ENCODE measurements around the gene CST1. TPM values are rescaled to one million over a fixed set of nuclear protein-coding genes. Genes with fewer than 3 reads are reported as not detected.
"Not testable (repeated sequence)": the region's sequence is repeated elsewhere in the genome, so short reads cannot be mapped to it uniquely, and the experiment has no call there.

The CST1 gene
- total RNA-seq, 1 donor from 2014 or later, result 1.6 TPM

GRCh38 chr20:23753194-23753548, 2.4 kb upstream of the CST1 start:
- peaks cover 30% of the 10 kb centered on the region for H3K4me1 Mint-ChIP-seq (ENCODE audit: low read depth)
- H3K36me3 Mint-ChIP-seq (ENCODE audit: insufficient read depth), result no peaks in the 10 kb centered on the region
- no peak for DNase-seq (ENCODE audit: low spot score, unreplicated experiment)
- H3K27me3 Mint-ChIP-seq, result peaks cover 5% of the 10 kb centered on the region
- TF ChIP-seq, protein P1, sequence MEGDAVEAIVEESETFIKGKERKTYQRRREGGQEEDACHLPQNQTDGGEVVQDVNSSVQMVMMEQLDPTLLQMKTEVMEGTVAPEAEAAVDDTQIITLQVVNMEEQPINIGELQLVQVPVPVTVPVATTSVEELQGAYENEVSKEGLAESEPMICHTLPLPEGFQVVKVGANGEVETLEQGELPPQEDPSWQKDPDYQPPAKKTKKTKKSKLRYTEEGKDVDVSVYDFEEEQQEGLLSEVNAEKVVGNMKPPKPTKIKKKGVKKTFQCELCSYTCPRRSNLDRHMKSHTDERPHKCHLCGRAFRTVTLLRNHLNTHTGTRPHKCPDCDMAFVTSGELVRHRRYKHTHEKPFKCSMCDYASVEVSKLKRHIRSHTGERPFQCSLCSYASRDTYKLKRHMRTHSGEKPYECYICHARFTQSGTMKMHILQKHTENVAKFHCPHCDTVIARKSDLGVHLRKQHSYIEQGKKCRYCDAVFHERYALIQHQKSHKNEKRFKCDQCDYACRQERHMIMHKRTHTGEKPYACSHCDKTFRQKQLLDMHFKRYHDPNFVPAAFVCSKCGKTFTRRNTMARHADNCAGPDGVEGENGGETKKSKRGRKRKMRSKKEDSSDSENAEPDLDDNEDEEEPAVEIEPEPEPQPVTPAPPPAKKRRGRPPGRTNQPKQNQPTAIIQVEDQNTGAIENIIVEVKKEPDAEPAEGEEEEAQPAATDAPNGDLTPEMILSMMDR (IDR thresholded peaks at IDR 0.05; ENCODE audit: unreplicated experiment), result no peak
- H3K27ac Mint-ChIP-seq, result no peak overlapping the region
- H3K4me3 Mint-ChIP-seq (ENCODE audit: low read depth), result no peak overlapping the region
- no peaks in the 10 kb centered on the region for H3K9me3 Mint-ChIP-seq (ENCODE audit: low read depth)

GRCh38 chr20:23752481-23753193, 1.9 kb upstream of the CST1 start:
- Mint-ChIP-seq H3K4me1 (ENCODE audit: low read depth) (peaks cover 27% of the 10 kb centered on the region), H3K4me3 (ENCODE audit: low read depth) (no peak overlapping the region), H3K27me3 (peaks cover 5% of the 10 kb centered on the region), H3K36me3 (ENCODE audit: insufficient read depth) (no peaks in the 10 kb centered on the region), H3K27ac (no peak overlapping the region), H3K9me3 (ENCODE audit: low read depth) (no peaks in the 10 kb centered on the region)
- DNase-seq (ENCODE audit: low spot score, unreplicated experiment), result no peak
- TF ChIP-seq, protein P1 (IDR thresholded peaks at IDR 0.05; ENCODE audit: unreplicated experiment), result no peak

DNA sequence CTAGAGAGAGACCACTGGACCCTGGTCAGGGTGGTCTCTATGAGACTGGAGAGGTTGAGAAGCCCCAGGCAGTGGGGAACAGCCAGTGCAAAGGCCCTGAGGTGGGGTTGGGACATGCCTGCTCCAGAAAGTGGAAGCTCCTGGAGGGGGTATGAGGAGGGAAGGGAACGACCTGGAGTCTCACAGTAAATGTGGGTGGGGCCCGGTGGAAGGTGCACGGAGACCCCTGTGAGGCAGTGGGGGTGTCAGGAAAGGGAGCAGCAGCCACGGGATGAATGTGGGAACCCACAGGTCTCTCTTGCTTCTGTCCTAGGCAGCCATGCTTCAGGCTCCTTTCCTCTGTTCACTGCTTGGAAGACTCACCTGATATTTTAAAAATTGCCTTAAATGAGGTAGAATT, 1.3 kb upstream of the CST1 start:
- peaks cover 21% of the 10 kb centered on the region for H3K4me1 Mint-ChIP-seq (ENCODE audit: low read depth)
- DNase-seq (ENCODE audit: low spot score, unreplicated experiment), result no peak
- no peaks in the 10 kb centered on the region for H3K36me3 Mint-ChIP-seq (ENCODE audit: insufficient read depth)

DNA sequence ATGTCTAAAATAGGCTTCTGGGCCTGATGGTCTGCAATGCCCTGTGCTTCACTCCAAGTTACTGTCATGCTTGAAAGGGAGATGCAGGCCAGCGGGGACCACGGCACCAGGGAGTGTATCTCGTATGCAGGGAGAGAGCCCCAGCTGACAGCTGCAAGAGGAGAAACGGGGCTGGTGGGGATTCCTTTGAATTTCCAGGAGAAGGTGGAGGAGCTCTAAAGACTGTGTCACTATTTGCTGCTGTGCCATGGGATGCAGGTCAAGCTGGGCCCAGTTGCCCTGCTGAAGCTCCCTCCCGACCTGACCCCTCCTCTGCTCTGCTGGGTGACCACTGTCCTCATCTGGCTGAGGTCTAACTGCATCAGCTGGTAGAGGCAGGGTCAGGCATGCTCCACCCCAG, 989 bp downstream of the CST1 start:
- H3K27me3 Mint-ChIP-seq, result peaks cover 15% of the 10 kb centered on the region

More for the DNA sequence above, 1.3 kb upstream of the CST1 start:
- no peak overlapping the region for H3K4me3 Mint-ChIP-seq (ENCODE audit: low read depth)
- peaks cover 5% of the 10 kb centered on the region for H3K27me3 Mint-ChIP-seq
- TF ChIP-seq, protein P1 (IDR thresholded peaks at IDR 0.05; ENCODE audit: unreplicated experiment), result no peak
- no peaks in the 10 kb centered on the region for H3K9me3 Mint-ChIP-seq (ENCODE audit: low read depth)
- no peak overlapping the region for H3K27ac Mint-ChIP-seq

GRCh38 chr20:23748975-23749374, 1.8 kb downstream of the CST1 start:
- not testable (repeated sequence) for H3K4me3 Mint-ChIP-seq (ENCODE audit: low read depth); H3K27ac Mint-ChIP-seq; H3K9me3 Mint-ChIP-seq (ENCODE audit: low read depth); H3K36me3 Mint-ChIP-seq (ENCODE audit: insufficient read depth); DNase-seq (ENCODE audit: low spot score, unreplicated experiment); H3K4me1 Mint-ChIP-seq (ENCODE audit: low read depth)
- H3K27me3 Mint-ChIP-seq, result peaks cover 15% of the 10 kb centered on the region
- TF ChIP-seq, protein P1 (IDR thresholded peaks at IDR 0.05; ENCODE audit: unreplicated experiment), result peak; percentile 7

More for the DNA sequence above, 989 bp downstream of the CST1 start:
- Mint-ChIP-seq H3K36me3 (ENCODE audit: insufficient read depth) (no peaks in the 10 kb centered on the region), H3K4me1 (ENCODE audit: low read depth) (peaks cover 2% of the 10 kb centered on the region), H3K9me3 (ENCODE audit: low read depth) (no peaks in the 10 kb centered on the region), H3K27ac (no peak overlapping the region), H3K4me3 (ENCODE audit: low read depth) (no peak overlapping the region)
- TF ChIP-seq, protein P1 (IDR thresholded peaks at IDR 0.05; ENCODE audit: unreplicated experiment), result no peak
- no peak for DNase-seq (ENCODE audit: low spot score, unreplicated experiment)

DNA sequence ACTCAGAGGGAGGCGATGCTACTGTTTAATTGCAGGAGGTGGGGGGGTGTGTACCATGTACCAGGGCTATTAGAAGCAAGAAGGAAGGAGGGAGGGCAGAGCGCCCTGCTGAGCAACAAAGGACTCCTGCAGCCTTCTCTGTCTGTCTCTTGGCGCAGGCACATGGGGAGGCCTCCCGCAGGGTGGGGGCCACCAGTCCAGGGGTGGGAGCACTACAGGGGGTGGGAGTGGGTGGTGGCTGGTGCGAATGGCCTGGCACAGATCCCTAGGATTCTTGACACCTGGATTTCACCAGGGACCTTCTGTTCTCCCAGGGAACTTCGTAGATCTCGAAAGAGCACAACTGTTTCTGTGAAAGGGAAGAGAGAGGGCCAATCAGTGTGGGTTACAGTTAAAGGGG, 3.2 kb downstream of the CST1 start:
- not testable (repeated sequence) for H3K4me1 Mint-ChIP-seq (ENCODE audit: low read depth); H3K27ac Mint-ChIP-seq; H3K4me3 Mint-ChIP-seq (ENCODE audit: low read depth); H3K36me3 Mint-ChIP-seq (ENCODE audit: insufficient read depth); DNase-seq (ENCODE audit: low spot score, unreplicated experiment); H3K9me3 Mint-ChIP-seq (ENCODE audit: low read depth)
- H3K27me3 Mint-ChIP-seq, result peaks cover 15% of the 10 kb centered on the region

DNA sequence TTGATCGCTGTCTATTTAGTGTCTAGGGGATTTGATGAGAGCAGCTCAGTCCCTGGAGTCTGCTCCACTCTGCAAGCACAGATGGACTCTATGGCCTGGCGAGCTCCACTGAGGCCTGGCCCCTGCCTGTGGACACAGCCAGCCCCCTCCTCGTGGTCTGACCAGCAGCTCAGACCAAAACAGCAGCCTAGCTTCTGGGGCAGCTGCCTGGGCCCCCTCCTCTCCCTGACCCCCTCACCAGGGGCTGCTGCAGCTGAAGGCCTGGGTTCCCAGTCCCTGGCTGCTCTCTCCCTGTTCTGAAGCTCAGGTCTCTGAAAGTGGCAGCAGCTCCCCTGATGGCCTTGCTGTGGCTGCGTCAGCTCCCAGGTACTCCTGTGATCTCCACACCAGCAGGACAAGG, 3.6 kb downstream of the CST1 start:
- H3K36me3 Mint-ChIP-seq (ENCODE audit: insufficient read depth); DNase-seq (ENCODE audit: low spot score, unreplicated experiment); H3K4me3 Mint-ChIP-seq (ENCODE audit: low read depth); H3K4me1 Mint-ChIP-seq (ENCODE audit: low read depth); H3K27ac Mint-ChIP-seq; H3K9me3 Mint-ChIP-seq (ENCODE audit: low read depth): not testable (repeated sequence)
- H3K27me3 Mint-ChIP-seq, result peaks cover 15% of the 10 kb centered on the region

All from progenitor cell of endocrine pancreas (in vitro differentiated cells).